ENCODE results near the gene PANX1.

Gene PANX1

GRCh38 chr11:94120946-94121345 lies 7.7 kb upstream of the PANX1 start:
- no peak for DNase-seq (ENCODE audit: low read depth, low spot score)
- TF ChIP-seq EZH2 (IDR thresholded peaks at IDR 0.05) (no peak), POLR2AphosphoS5 (IDR thresholded peaks at IDR 0.05; ENCODE audit: borderline replicate concordance, low read depth, low read length) (no peak), FOXP2 (optimal IDR thresholded peaks at IDR 0.05; ENCODE audit: control extremely low read depth, extremely low read length, insufficient read depth) (no peak)
- no peak overlapping the region for H3K27ac ChIP-seq

GRCh38 chr11:94125407-94126115 lies 3.1 kb upstream of the PANX1 start:
- H3K4me3 ChIP-seq = no peak overlapping the region
- DNase-seq (ENCODE audit: low read depth, low spot score) = no peak
- H3K36me3 ChIP-seq (ENCODE audit: insufficient read depth, low read length) = no peaks in the 10 kb centered on the region
- H3K27ac ChIP-seq = no peak overlapping the region
- TF ChIP-seq FOXP2 (optimal IDR thresholded peaks at IDR 0.05; ENCODE audit: control extremely low read depth, extremely low read length, insufficient read depth) (no peak), EZH2 (IDR thresholded peaks at IDR 0.05) (no peak), POLR2AphosphoS5 (IDR thresholded peaks at IDR 0.05; ENCODE audit: borderline replicate concordance, low read depth, low read length) (no peak)
- H3K9me3 ChIP-seq (ENCODE audit: low read depth, low read length) = no peaks in the 10 kb centered on the region
- no peak overlapping the region for H3K9ac ChIP-seq (ENCODE audit: insufficient read length)

More at GRCh38 chr11:94120946-94121345, 7.7 kb upstream of the PANX1 start:
- Histone ChIP-seq H3K9me3 (ENCODE audit: low read depth, low read length) (no peaks in the 10 kb centered on the region), H3K36me3 (ENCODE audit: insufficient read depth, low read length) (no peaks in the 10 kb centered on the region), H3K9ac (ENCODE audit: insufficient read length) (no peak overlapping the region), H3K4me3 (no peak overlapping the region)

GRCh38 chr11:94127638-94128037 lies 1.0 kb upstream of the PANX1 start:
- no peak for DNase-seq (ENCODE audit: low read depth, low spot score)
- peak overlapping the region; percentile 90 for H3K4me3 ChIP-seq
- H3K9ac ChIP-seq (ENCODE audit: insufficient read length) = peak overlapping the region; percentile 87
- H3K27ac ChIP-seq = no peak overlapping the region
- H3K36me3 ChIP-seq (ENCODE audit: insufficient read depth, low read length) = no peaks in the 10 kb centered on the region
- no peaks in the 10 kb centered on the region for H3K9me3 ChIP-seq (ENCODE audit: low read depth, low read length)
- TF ChIP-seq FOXP2 (optimal IDR thresholded peaks at IDR 0.05; ENCODE audit: control extremely low read depth, extremely low read length, insufficient read depth) (no peak), EZH2 (IDR thresholded peaks at IDR 0.05) (no peak), POLR2AphosphoS5 (IDR thresholded peaks at IDR 0.05; ENCODE audit: borderline replicate concordance, low read depth, low read length) (no peak)

GRCh38 chr11:94128291-94128745 lies 323 bp upstream of the PANX1 start:
- TF ChIP-seq FOXP2 (optimal IDR thresholded peaks at IDR 0.05; ENCODE audit: control extremely low read depth, extremely low read length, insufficient read depth) (no peak), EZH2 (IDR thresholded peaks at IDR 0.05) (no peak), POLR2AphosphoS5 (IDR thresholded peaks at IDR 0.05; ENCODE audit: borderline replicate concordance, low read depth, low read length) (no peak)
- no peak for DNase-seq (ENCODE audit: low read depth, low spot score)
- H3K4me3 ChIP-seq = peak overlapping the region; percentile 90
- no peaks in the 10 kb centered on the region for H3K36me3 ChIP-seq (ENCODE audit: insufficient read depth, low read length)
- H3K9me3 ChIP-seq (ENCODE audit: low read depth, low read length) = no peaks in the 10 kb centered on the region
- H3K27ac ChIP-seq = no peak overlapping the region
- peak overlapping the region; percentile 87 for H3K9ac ChIP-seq (ENCODE audit: insufficient read length)

- Histone ChIP-seq H3K4me3 (peak overlapping the region; percentile 90), H3K9ac (ENCODE audit: insufficient read length) (peak overlapping the region; percentile 87), H3K27ac (no peak overlapping the region), H3K36me3 (ENCODE audit: insufficient read depth, low read length) (no peaks in the 10 kb centered on the region), H3K9me3 (ENCODE audit: low read depth, low read length) (no peaks in the 10 kb centered on the region)
- no peak for DNase-seq (ENCODE audit: low read depth, low spot score)
- TF ChIP-seq EZH2 (IDR thresholded peaks at IDR 0.05) (no peak), FOXP2 (optimal IDR thresholded peaks at IDR 0.05; ENCODE audit: control extremely low read depth, extremely low read length, insufficient read depth) (no peak), POLR2AphosphoS5 (IDR thresholded peaks at IDR 0.05; ENCODE audit: borderline replicate concordance, low read depth, low read length) (no peak)
Observed at GRCh38 chr11:94129512-94130297, 1.1 kb downstream of the PANX1 start.

- TF ChIP-seq POLR2AphosphoS5 (IDR thresholded peaks at IDR 0.05; ENCODE audit: borderline replicate concordance, low read depth, low read length) (no peak), FOXP2 (optimal IDR thresholded peaks at IDR 0.05; ENCODE audit: control extremely low read depth, extremely low read length, insufficient read depth) (no peak), EZH2 (IDR thresholded peaks at IDR 0.05) (no peak)
- H3K9me3 ChIP-seq (ENCODE audit: low read depth, low read length) = no peaks in the 10 kb centered on the region
- H3K27ac ChIP-seq = no peak overlapping the region
- H3K36me3 ChIP-seq (ENCODE audit: insufficient read depth, low read length) = no peaks in the 10 kb centered on the region
- H3K4me3 ChIP-seq = peak overlapping the region; percentile 90
- no peak for DNase-seq (ENCODE audit: low read depth, low spot score)
- H3K9ac ChIP-seq (ENCODE audit: insufficient read length) = peak overlapping the region; percentile 8
Observed at GRCh38 chr11:94130298-94131046, 1.8 kb downstream of the PANX1 start.

GRCh38 chr11:94131047-94131717 lies 2.5 kb downstream of the PANX1 start:
- Histone ChIP-seq H3K4me3 (peak overlapping the region; percentile 90), H3K9ac (ENCODE audit: insufficient read length) (no peak overlapping the region), H3K9me3 (ENCODE audit: low read depth, low read length) (no peaks in the 10 kb centered on the region), H3K36me3 (ENCODE audit: insufficient read depth, low read length) (no peaks in the 10 kb centered on the region), H3K27ac (no peak overlapping the region)
- DNase-seq (ENCODE audit: low read depth, low spot score) = no peak
- TF ChIP-seq FOXP2 (optimal IDR thresholded peaks at IDR 0.05; ENCODE audit: control extremely low read depth, extremely low read length, insufficient read depth) = no peak
- TF ChIP-seq EZH2 (IDR thresholded peaks at IDR 0.05) = no peak
- no peak for TF ChIP-seq POLR2AphosphoS5 (IDR thresholded peaks at IDR 0.05; ENCODE audit: borderline replicate concordance, low read depth, low read length)
